Measurements from ENCODE around the gene PPP1R9B.

The PPP1R9B gene

DNA sequence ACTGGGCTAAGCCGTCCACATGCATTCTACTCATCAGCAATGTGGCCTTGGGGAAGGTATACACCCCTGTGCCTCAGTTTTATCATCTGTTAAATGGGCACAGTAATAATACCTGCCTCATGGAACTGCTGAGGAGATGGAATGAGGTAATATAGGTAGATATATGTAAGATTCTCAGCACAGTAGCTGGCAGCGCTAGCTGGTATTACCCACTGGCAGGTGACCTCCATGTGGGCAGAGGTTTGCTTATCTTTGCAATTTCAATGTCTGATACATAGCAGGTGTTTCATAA is 14.2 kb upstream of the PPP1R9B start:
- no peak for TF ChIP-seq POLR2A (IDR thresholded peaks at IDR 0.05; ENCODE audit: low read depth, low read length)
- no peak for DNase-seq (ENCODE audit: insufficient read length, low spot score)
- no peak for FAIRE-seq

DNA sequence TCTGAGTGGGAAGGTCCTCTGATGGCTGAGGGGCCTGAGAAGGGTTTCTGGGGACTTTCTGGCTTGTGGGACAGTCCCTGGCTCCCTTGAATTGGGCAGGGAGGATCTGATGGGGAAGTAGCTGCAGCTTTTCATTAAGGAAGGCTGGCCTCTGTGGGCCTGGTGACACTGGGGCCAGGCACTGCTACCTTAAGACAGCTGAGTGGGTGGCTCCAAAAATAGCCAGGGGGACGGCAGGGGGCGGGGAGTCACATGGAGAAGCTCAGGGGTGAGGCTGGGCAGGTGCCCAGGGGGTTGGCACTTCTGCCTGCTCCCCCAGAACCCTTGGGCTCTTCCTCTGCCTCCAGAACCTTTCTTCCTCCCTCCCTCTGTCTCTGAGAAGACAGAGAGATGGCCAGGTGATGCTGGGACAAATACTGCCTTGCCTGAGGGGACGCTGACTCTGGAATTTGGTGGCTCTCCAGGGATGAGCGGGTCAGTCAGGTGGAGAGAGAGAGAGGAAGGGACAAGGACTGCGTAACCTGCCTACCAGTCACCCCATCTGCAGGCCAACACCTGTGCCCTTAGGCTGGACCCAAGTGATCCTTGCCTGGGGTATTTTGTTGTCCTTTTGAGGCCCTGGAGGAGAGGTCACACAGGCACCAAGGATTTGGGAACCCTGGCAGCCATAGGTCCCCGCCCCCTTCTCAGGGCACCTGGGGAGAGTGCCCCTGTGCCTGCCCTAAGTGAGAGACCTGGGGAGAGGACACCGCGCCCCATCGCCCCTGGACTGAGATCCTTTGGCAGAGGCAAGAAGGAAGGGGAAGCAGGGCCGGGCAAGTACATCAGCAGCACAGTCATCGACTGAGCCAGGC is 13.6 kb upstream of the PPP1R9B start:
- TF ChIP-seq POLR2A (IDR thresholded peaks at IDR 0.05; ENCODE audit: low read depth, low read length): no peak
- DNase-seq (ENCODE audit: insufficient read length, low spot score) (no peak), FAIRE-seq (no peak)

DNA sequence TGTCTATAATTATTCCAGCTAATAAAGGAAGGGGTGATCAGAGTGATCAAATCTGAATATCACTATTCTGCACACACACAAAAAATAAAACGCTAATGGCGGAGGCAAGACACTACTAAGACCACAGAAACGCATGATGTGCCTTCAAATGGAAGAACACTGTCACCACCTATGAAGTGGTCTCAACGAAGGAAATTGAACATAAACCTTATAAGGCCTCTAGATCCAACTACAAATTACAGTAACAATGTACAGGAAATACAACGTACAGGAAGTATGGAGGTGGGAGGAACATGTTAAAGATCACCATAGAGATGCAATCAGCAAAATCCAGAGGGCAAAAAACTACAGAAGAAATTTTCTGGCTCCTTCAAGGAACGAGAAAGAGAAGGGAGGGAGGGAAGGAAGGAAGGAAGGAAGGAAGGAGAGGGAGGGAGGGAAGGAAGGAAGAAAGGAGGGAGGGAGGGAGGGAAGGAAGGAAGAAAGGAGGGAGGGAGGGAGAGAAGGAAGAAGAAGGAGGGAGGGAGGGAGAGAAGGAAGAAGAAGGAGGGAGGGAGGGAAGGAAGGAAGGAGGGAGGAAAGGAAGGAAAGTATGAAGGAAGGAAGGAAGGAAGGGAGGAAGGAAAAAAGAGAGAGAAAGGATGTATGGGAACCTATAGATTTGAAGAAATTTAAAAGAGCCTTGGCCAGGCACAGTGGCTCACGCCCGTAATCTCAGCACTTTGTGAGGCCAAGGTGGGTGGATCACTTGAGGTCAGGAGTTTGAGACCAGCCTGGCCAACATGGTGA is 12.2 kb upstream of the PPP1R9B start:
- no peak for TF ChIP-seq POLR2A (IDR thresholded peaks at IDR 0.05; ENCODE audit: low read depth, low read length)
- FAIRE-seq: no peak
- DNase-seq (ENCODE audit: insufficient read length, low spot score): no peak

DNA sequence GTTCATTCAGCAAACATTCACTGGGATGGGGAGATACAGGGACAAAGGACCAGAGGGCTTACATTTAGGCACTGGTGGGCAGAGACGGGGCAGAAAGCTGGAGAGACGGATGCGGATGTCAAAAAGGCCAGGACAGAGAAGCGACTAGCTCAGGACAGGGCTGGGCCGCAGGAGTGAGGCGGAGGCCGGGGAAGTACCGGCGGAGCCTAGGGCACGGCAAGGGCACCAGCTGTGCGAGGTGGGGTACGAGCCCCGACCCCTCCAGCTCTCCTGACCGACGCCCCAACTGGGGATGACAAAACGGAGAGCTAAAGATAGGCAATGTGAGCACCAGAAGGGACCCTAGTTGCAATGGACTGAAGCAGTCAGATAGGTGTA is 11.4 kb upstream of the PPP1R9B start:
- TF ChIP-seq POLR2A (IDR thresholded peaks at IDR 0.05; ENCODE audit: low read depth, low read length): no peak
- DNase-seq (ENCODE audit: insufficient read length, low spot score) (no peak), FAIRE-seq (no peak)

DNA sequence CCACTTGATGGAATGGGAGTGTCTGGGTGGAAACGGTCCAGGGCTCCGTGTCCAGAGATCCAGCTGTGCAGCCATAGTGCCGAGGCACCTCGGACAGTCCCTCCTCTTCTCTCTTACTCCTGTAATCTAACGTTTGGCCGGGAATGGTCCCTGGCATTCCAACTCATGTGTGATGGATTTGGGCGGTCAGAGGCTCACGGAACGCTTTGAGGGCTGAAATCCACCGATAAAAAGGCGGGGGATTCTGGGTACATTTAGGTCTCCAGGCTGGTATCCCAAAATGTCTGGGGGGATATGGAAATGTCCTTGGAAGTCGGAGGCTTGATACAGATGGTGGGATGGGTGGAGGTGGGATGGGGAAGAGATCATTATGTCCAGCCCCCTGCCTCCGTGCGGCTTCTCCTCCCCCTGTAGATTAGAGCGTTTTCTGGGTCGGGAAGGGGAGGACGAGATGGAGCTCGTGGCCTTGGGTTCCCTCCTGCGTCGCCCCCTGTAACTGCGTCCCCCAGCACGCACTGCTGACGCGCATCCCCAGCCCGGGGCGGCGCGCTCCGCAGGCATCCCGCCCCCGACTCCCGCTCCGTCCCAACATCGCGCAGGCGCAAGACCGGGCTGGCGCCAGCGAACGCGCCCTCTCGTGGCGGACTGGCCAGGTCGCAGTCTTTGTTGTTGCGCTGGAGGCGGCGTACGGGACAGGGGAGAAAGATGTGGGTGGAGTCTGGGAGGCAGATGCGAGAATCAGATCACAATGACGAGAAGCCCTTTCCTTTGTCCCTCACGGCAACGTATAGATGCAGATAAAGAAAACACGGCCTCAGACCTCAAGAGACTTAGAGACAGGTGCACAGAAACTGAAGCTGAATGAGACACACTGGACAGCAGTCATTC is 10.8 kb upstream of the PPP1R9B start:
- peak; percentile 83 for TF ChIP-seq POLR2A (IDR thresholded peaks at IDR 0.05; ENCODE audit: low read depth, low read length)
- peak; percentile 99 for DNase-seq (ENCODE audit: insufficient read length, low spot score)
- peak; percentile 52 for FAIRE-seq

DNA sequence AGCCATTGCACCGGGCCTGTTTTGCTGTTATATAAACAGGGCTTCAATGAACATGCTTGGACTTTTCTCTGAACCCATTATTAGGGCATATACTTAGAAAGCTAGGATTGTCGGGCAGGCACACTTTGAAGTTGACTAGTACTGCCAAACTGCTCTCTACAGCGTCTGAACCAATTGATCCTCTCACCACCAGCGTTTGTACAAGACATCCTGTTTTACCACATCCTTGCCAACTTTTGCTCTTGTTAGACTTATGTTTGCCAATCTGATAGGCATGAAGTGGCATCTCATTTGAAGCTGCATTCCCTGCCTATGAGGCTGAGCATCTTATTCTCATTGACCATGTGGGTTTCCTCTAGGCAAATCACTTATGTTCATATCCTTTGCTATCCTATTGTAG is 7.4 kb upstream of the PPP1R9B start:
- FAIRE-seq: no peak
- no peak for DNase-seq (ENCODE audit: insufficient read length, low spot score)
- TF ChIP-seq POLR2A (IDR thresholded peaks at IDR 0.05; ENCODE audit: low read depth, low read length): no peak

DNA sequence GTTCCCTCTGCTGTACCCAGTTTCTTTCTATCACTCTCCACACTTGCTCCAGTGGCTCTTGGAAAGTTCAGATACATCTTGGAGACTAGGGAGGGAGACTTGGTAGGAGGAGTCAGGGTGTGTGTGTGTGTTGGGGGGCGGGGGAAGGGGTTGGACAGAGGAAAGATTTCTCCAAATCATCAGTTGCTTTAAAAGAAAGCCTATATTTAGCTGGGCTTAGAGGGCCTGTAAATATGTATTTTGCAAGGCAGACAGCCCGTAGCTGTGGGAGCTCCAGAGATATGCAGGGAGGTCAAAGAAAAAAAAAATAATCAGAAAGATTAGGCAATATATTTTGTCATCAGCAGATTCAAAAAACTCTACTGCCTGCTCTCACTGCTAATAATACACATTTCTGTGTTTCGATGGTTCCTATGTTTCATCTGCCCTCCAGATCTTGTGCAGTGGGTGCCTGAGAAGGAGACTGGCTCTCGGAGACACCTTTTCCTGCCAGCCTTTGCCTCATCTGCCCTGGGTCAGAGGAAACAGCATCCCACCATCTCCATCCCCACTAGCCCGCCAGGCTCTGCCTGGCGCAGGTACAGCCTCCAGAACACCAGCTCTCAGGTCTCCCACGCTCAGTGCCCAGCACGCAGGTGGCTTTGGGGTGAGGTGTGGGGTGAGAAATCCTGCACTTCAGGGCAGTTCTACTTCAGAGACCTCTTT is 4.8 kb upstream of the PPP1R9B start:
- FAIRE-seq: no peak
- no peak for TF ChIP-seq POLR2A (IDR thresholded peaks at IDR 0.05; ENCODE audit: low read depth, low read length)
- no peak for DNase-seq (ENCODE audit: insufficient read length, low spot score)

DNA sequence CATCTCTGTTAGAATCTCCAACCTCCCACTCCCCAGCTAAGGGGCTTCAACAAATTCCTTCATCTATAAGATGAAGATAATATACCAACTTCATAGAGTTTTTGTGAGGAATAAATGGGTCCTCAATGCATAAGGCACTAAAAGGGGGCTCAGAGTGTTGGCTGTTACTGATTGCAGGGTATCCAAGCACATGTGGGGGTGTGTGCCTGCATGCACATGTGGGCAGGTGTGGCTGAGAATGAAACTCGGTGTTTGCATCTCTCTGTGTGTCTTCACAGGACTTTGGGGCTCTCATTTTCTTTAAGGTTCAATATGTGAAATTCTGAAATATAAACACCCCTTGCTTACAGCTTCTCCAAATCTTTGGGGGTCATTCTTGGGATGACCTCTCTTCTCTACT is 4.1 kb upstream of the PPP1R9B start:
- no peak for FAIRE-seq
- no peak for DNase-seq (ENCODE audit: insufficient read length, low spot score)
- no peak for TF ChIP-seq POLR2A (IDR thresholded peaks at IDR 0.05; ENCODE audit: low read depth, low read length)

DNA sequence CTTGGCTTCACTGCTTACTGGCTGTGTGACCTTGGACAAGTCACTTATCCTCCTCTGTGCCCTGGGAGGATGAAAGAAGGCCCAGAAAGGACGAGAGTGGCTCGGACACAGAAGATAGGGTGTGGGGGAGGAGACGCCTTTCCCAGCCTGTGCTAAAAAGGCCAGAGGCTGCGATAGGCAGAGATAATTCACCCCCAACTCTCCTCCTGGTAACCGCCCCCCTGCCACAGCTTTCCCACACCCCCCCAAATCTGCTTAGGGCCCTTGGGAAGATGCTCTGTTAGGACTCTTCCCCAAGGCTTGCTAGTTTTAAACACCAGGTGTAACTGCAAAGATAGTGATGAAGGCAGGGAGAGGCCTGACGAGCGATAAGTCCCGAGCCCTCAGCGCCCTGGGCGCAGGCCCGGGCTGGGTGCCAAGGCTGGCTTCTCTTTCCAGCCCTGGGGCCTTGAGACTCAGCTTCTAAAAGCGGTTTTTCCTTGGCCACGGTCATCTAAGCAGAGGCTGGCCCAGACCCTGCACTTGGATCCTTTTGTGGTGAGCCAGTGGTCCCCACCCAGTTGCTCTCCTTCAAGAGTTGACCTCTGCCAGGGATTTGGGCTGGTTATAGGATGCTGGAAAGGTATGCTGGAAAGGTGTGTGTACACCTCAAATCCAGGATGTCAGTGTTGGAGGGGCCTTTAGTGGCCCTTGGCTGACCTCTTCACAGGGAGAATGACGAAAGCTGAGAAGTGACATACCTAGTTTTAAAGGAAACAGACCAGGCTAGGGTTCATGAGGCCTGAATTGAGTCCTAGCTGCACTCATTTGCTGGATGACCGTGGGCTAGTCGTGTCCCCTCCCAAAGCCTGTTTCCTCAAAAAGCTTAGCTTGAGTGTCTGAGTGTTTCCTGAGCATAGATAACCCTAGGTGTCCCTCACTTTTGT is 3.4 kb upstream of the PPP1R9B start:
- FAIRE-seq (no peak), DNase-seq (ENCODE audit: insufficient read length, low spot score) (no peak)
- TF ChIP-seq POLR2A (IDR thresholded peaks at IDR 0.05; ENCODE audit: low read depth, low read length): no peak

DNA sequence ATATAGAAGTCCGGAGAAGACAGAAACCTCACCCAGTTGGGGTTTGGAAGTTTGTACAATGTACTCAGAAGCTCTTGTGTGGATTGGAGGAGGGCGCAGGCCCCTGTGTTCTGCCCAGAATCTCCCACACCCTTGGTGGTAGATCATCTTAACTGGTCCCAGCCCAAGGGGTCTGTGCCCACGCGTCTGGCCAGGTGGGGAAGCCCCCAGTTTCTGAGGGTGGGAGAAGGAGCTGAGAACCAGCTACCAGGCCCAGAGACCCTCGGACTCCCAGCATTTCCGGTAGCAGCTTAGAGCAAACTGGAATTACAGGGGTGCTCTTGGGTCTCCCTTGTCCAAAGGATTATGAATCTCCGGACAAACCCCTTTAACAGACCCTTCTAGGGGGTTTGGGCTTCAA is 2.3 kb upstream of the PPP1R9B start:
- DNase-seq (ENCODE audit: insufficient read length, low spot score) (no peak), FAIRE-seq (no peak)
- TF ChIP-seq POLR2A (IDR thresholded peaks at IDR 0.05; ENCODE audit: low read depth, low read length): no peak

DNA sequence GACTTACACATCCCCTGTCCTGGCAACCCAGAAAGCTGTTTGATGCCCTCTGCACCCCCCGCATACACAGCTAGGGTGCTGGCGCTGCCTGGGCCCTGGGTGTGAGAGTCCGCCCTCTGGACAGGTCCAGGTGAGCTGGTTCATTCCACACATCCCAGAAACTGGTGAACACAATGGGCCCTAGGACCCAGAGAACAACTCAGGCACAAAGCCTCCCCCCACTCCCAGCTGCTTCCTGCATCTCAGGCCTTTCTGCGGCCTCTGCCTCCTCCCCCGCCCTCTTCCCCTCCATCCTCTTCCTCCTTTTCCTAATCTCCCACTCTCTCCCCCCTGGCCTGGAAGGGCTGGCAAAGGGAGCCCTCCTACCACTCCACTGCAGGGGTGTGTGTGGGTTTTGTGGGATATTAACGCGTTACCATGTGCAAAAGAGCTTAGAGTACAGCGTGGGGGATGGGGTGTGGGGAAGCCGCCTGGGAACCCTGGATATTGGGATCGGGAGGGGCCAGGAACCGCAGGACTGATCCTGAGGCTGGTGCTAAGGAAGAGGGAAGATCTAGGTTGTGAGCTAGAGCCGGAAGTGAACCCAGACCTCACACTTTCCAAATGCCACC is 1.6 kb upstream of the PPP1R9B start:
- no peak for TF ChIP-seq POLR2A (IDR thresholded peaks at IDR 0.05; ENCODE audit: low read depth, low read length)
- peak; percentile 98 for DNase-seq (ENCODE audit: insufficient read length, low spot score)
- no peak for FAIRE-seq

Data from H54 (cell line).